HepG2 (cell line): ENCODE results near the gene TRAPPC3. TPM values are rescaled to one million over a fixed set of nuclear protein-coding genes. Genes with fewer than 3 reads are reported as not detected.

Source experiments
- ARID3A ChIP-seq: IDR thresholded peaks from 2 replicates; pipeline ENCODE4 v1.6.1; 2012; ENCODE audit warnings: low read depth, low read length, improper control_type of control experiment
- MYNN ChIP-seq: sonication (generic); formaldehyde crosslinking; IDR thresholded peaks from 2 replicates; pipeline ENCODE4 v1.4.0; 2020; ENCODE audit warnings: mild to moderate bottlenecking, low read depth, missing genetic modification reagents
- PATZ1 ChIP-seq: sonication (generic); formaldehyde crosslinking; IDR thresholded peaks from 2 replicates; pipeline ENCODE4 v1.4.0; 2020; ENCODE audit warnings: missing genetic modification reagents
- RFX3 ChIP-seq: IDR thresholded peaks from 2 replicates; pipeline ENCODE4 v1.6.1; 2016; ENCODE audit warnings: missing biosample characterization, missing genetic modification reagents
- RFX5 ChIP-seq: IDR thresholded peaks from 2 replicates; pipeline ENCODE4 v1.6.1; 2011; ENCODE audit warnings: low read depth, low read length, improper control_type of control experiment
- THAP9 ChIP-seq: sonication (generic); formaldehyde crosslinking; IDR thresholded peaks from 2 replicates; pipeline ENCODE4; 2020; ENCODE audit warnings: missing genetic modification reagents, mild to moderate bottlenecking, borderline replicate concordance
- ZNF484 ChIP-seq: sonication (generic); formaldehyde crosslinking; IDR thresholded peaks from 2 replicates; pipeline ENCODE4 v1.5.1; 2020; ENCODE audit warnings: mild to moderate bottlenecking, low read depth, missing genetic modification reagents, borderline replicate concordance
- ZNF713 ChIP-seq: sonication (generic); formaldehyde crosslinking; IDR thresholded peaks from 2 replicates; pipeline ENCODE4 v1.4.0; 2020; ENCODE audit warnings: mild to moderate bottlenecking, missing genetic modification reagents
- polyA plus RNA-seq, 8 experiments: library from polyadenylated mRNA; depleted of rRNA in 3 of 8; stranded (reverse) in 7 of 8; unstranded in 1 of 8; fragments of >200 nt; fragmentation: Illumina TruSeq in 4 of 8; extraction: Trizol in 4 of 8; gene quantifications; 2 replicates each; pipeline versions ENCODE4 v1.2.1 to v1.2.3, GENCODE V29; 2011 to 2016; ENCODE audit warnings: low read depth in 4 of 8, missing spikeins in 1 of 8, mixed read lengths in 1 of 8; ENCODE audit not compliant: insufficient read depth in 1 of 8
- total RNA-seq, 5 experiments: library from RNA; depleted of rRNA; stranded (reverse); fragments of >200 nt; fragmentation: Illumina TruSeq; extraction: Trizol; gene quantifications; 2 replicates each; pipeline ENCODE4 v1.2.3, GENCODE V29; 2016; ENCODE audit warnings: low read depth in 1 of 5
- TF ChIP-seq, protein P1 (sequence below): sonication (generic); formaldehyde crosslinking; IDR thresholded peaks from 2 replicates; pipeline ENCODE4 v1.5.1; 2020; ENCODE audit warnings: mild to moderate bottlenecking, missing genetic modification reagents, borderline replicate concordance

TRAPPC3 gene
- total and polyA plus RNA-seq, 2 of the 13 experiments (the other 11 are each of a cell fraction or from before 2014, with no cell fraction given): 53.7 to 62.4 TPM

- no peak for TF ChIP-seq THAP9 (CRISPR knock-in tag)
- TF ChIP-seq, protein P1, sequence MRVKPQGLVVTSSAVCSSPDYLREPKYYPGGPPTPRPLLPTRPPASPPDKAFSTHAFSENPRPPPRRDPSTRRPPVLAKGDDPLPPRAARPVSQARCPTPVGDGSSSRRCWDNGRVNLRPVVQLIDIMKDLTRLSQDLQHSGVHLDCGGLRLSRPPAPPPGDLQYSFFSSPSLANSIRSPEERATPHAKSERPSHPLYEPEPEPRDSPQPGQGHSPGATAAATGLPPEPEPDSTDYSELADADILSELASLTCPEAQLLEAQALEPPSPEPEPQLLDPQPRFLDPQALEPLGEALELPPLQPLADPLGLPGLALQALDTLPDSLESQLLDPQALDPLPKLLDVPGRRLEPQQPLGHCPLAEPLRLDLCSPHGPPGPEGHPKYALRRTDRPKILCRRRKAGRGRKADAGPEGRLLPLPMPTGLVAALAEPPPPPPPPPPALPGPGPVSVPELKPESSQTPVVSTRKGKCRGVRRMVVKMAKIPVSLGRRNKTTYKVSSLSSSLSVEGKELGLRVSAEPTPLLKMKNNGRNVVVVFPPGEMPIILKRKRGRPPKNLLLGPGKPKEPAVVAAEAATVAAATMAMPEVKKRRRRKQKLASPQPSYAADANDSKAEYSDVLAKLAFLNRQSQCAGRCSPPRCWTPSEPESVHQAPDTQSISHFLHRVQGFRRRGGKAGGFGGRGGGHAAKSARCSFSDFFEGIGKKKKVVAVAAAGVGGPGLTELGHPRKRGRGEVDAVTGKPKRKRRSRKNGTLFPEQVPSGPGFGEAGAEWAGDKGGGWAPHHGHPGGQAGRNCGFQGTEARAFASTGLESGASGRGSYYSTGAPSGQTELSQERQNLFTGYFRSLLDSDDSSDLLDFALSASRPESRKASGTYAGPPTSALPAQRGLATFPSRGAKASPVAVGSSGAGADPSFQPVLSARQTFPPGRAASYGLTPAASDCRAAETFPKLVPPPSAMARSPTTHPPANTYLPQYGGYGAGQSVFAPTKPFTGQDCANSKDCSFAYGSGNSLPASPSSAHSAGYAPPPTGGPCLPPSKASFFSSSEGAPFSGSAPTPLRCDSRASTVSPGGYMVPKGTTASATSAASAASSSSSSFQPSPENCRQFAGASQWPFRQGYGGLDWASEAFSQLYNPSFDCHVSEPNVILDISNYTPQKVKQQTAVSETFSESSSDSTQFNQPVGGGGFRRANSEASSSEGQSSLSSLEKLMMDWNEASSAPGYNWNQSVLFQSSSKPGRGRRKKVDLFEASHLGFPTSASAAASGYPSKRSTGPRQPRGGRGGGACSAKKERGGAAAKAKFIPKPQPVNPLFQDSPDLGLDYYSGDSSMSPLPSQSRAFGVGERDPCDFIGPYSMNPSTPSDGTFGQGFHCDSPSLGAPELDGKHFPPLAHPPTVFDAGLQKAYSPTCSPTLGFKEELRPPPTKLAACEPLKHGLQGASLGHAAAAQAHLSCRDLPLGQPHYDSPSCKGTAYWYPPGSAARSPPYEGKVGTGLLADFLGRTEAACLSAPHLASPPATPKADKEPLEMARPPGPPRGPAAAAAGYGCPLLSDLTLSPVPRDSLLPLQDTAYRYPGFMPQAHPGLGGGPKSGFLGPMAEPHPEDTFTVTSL (CRISPR knock-in tag): no peak
- TF ChIP-seq PATZ1: peak; percentile 44
- no peak for TF ChIP-seq ZNF713 (CRISPR knock-in tag)
- no peak for TF ChIP-seq RFX5
- no peak for TF ChIP-seq ZNF484 (CRISPR knock-in tag)
- TF ChIP-seq ARID3A: no peak
- TF ChIP-seq MYNN: no peak
- TF ChIP-seq RFX3: no peak
Observed at GRCh38 chr1:36115200-36115669, 34.1 kb downstream of the TRAPPC3 start (continued).
